H1 (cell line): ENCODE data around the gene RTP2. TPM values are rescaled to one million over a fixed set of nuclear protein-coding genes. Genes with fewer than 3 reads are reported as not detected.

Experiments
- CTCF ChIA-PET: fragments of 300-600 bp; sonication (Branson Sonifier 250); formaldehyde crosslinking; loops from one replicate; lab custom pipeline; 2021; ENCODE audit not compliant: partially characterized antibody; lab: Charles Lee
- POLR2A ChIA-PET: fragments of 300-600 bp; sonication (Branson Sonifier 250); formaldehyde crosslinking; loops from one replicate; lab custom pipeline; 2021; ENCODE audit warnings: inconsistent platforms; ENCODE audit not compliant: partially characterized antibody; lab: Charles Lee
- DNase-seq, 2 experiments: peaks; one replicate each; pipeline versions ENCODE4 v3.0.0 to v3.0.0-alpha.2; 2010 to 2022; ENCODE audit warnings: low spot score in 2 of 2, low read depth in 1 of 2, mixed read lengths in 1 of 2
- FAIRE-seq: peaks from 2 replicates; lab custom pipeline; 2011; peaks lifted over from hg19 to GRCh38; lab: Jason Lieb, UNC
- H2AFZ ChIP-seq: 2 replicates; pipeline ENCODE4 v1.8.1; 2012; ENCODE audit warnings: low read length, inconsistent platforms
- H2AK5ac ChIP-seq: 2 replicates; pipeline ENCODE4 v1.6.1; 2013; ENCODE audit warnings: low read depth, low read length
- H2BK120ac ChIP-seq: replicated peaks from 2 replicates; pipeline ENCODE3; 2013; ENCODE audit warnings: low read depth, low read length, inconsistent platforms
- H2BK12ac ChIP-seq: 2 replicates; pipeline ENCODE4 v1.6.1; 2013; ENCODE audit warnings: low read depth, low read length
- H2BK15ac ChIP-seq: 2 replicates; pipeline ENCODE4 v1.6.1; 2013; ENCODE audit warnings: low read length
- H2BK20ac ChIP-seq: 2 replicates; pipeline ENCODE4 v1.6.1; 2013; ENCODE audit warnings: low read length
- H2BK5ac ChIP-seq: 2 replicates; pipeline ENCODE4 v1.6.1; 2013; ENCODE audit warnings: low read depth, low read length
- H3K14ac ChIP-seq: 2 replicates; pipeline ENCODE4 v1.6.1; 2013; ENCODE audit warnings: inconsistent platforms; ENCODE audit not compliant: insufficient read length
- H3K18ac ChIP-seq: 2 replicates; pipeline ENCODE4 v1.6.1; 2013; ENCODE audit warnings: low read length; ENCODE audit errors: extremely low read depth
- H3K23ac ChIP-seq: 2 replicates; pipeline ENCODE4 v1.6.1; 2013; ENCODE audit warnings: inconsistent platforms; ENCODE audit not compliant: insufficient read length
- H3K23me2 ChIP-seq: 2 replicates; pipeline ENCODE4 v1.6.1; 2013; ENCODE audit warnings: low read depth, low read length
- H3K27ac ChIP-seq: 2 replicates; pipeline ENCODE4 v1.6.1; 2011; ENCODE audit warnings: low read depth, low read length, inconsistent platforms
- H3K27me3 ChIP-seq, 4 experiments: replicated peaks in 1 of 4; 1 replicate in 1 of 4; 2 replicates in 3 of 4; pipeline versions ENCODE4 v1.6.1 to v1.8.1; 2011 to 2013; ENCODE audit warnings: low read length in 3 of 4, mild to moderate bottlenecking in 3 of 4, inconsistent platforms in 2 of 4, mixed read lengths in 2 of 4, moderate library complexity in 1 of 4; ENCODE audit not compliant: control insufficient read depth in 3 of 4, insufficient read depth in 3 of 4; ENCODE audit errors: extremely low read depth in 1 of 4
- H3K36me3 ChIP-seq, 4 experiments: 2 replicates each; pipeline versions ENCODE4 v1.6.1 to v1.8.1; 2011 to 2013; ENCODE audit warnings: mild to moderate bottlenecking in 4 of 4, low read length in 3 of 4, moderate library complexity in 2 of 4, control low read depth in 1 of 4, inconsistent platforms in 1 of 4; ENCODE audit not compliant: insufficient read depth in 4 of 4, control insufficient read depth in 2 of 4
- H3K4ac ChIP-seq: replicated peaks from 2 replicates; pipeline ENCODE3; 2013; ENCODE audit warnings: low read length, low read depth, mixed read lengths, inconsistent platforms; ENCODE audit not compliant: insufficient read length
- H3K4me1 ChIP-seq, 4 experiments: replicated peaks in 1 of 4; 1 replicate in 1 of 4; 2 replicates in 3 of 4; pipeline versions ENCODE4 v1.6.1 to v1.8.1; 2011 to 2013; ENCODE audit warnings: low read length in 3 of 4, inconsistent platforms in 2 of 4, mixed read lengths in 1 of 4; ENCODE audit not compliant: insufficient read depth in 4 of 4, control insufficient read depth in 3 of 4
- H3K4me2 ChIP-seq, 2 experiments: 2 replicates each; pipeline versions ENCODE4 v1.6.1 to v1.8.1; 2011 to 2013; ENCODE audit warnings: low read depth in 2 of 2, low read length in 2 of 2, control low read depth in 1 of 2, inconsistent platforms in 1 of 2, mild to moderate bottlenecking in 1 of 2; ENCODE audit not compliant: insufficient read depth in 1 of 2
- H3K4me3 ChIP-seq, 4 experiments: fragments of 200-600, 300-600 bp in 1 of 4; sonication (generic), shearing (Covaris generic), sonication (Bioruptor Twin) in 1 of 4; 2 replicates each; pipeline versions ENCODE4 v1.5.1 to v1.8.1; 2011 to 2016; ENCODE audit warnings: low read length in 4 of 4, low read depth in 3 of 4, control low read depth in 2 of 4, inconsistent platforms in 2 of 4, mild to moderate bottlenecking in 2 of 4, mixed read lengths in 1 of 4, moderate library complexity in 1 of 4; ENCODE audit not compliant: insufficient read depth in 2 of 4; ENCODE audit errors: extremely low read depth in 1 of 4
- H3K56ac ChIP-seq: replicated peaks from 2 replicates; pipeline ENCODE3; 2013; ENCODE audit warnings: low read depth, mild to moderate bottlenecking, mixed read lengths, low read length, inconsistent platforms; ENCODE audit not compliant: insufficient read length
- H3K79me1 ChIP-seq: 2 replicates; pipeline ENCODE4 v1.6.1; 2013; ENCODE audit warnings: low read depth, low read length, control low read depth
- H3K79me2 ChIP-seq, 2 experiments: 2 replicates each; pipeline versions ENCODE4 v1.6.1 to v1.8.1; 2012 to 2013; ENCODE audit warnings: low read length in 2 of 2, mild to moderate bottlenecking in 2 of 2, inconsistent platforms in 1 of 2; ENCODE audit not compliant: insufficient read depth in 2 of 2, control insufficient read depth in 1 of 2
- H3K9ac ChIP-seq, 4 experiments: replicated peaks in 1 of 4; 1 replicate in 1 of 4; 2 replicates in 3 of 4; pipeline versions ENCODE4 v1.6.1 to v1.8.1; 2011 to 2013; ENCODE audit warnings: low read depth in 3 of 4, low read length in 3 of 4, control low read depth in 2 of 4, mild to moderate bottlenecking in 2 of 4, moderate library complexity in 2 of 4, inconsistent platforms in 1 of 4; ENCODE audit errors: extremely low read depth in 1 of 4
- H3K9me3 ChIP-seq, 2 experiments: 2 replicates each; pipeline versions ENCODE4 v1.6.1 to v1.8.1; 2012 to 2013; ENCODE audit warnings: mild to moderate bottlenecking in 2 of 2, moderate library complexity in 2 of 2, control low read depth in 1 of 2, inconsistent platforms in 1 of 2, low read depth in 1 of 2, low read length in 1 of 2, mixed read lengths in 1 of 2; ENCODE audit not compliant: insufficient read depth in 2 of 2
- H4K20me1 ChIP-seq, 2 experiments: replicated peaks in 1 of 2; 2 replicates each; pipeline versions ENCODE3 to v1.8.1; 2011 to 2013; ENCODE audit warnings: inconsistent platforms in 2 of 2, low read length in 2 of 2, mild to moderate bottlenecking in 1 of 2; ENCODE audit not compliant: insufficient read depth in 2 of 2, control insufficient read depth in 1 of 2
- H4K5ac ChIP-seq: 2 replicates; pipeline ENCODE4 v1.6.1; 2013; ENCODE audit warnings: low read length, low read depth, mixed read lengths, inconsistent platforms; ENCODE audit not compliant: insufficient read length
- H4K8ac ChIP-seq: 2 replicates; pipeline ENCODE4 v1.8.0; 2013; ENCODE audit warnings: mild to moderate bottlenecking, moderate library complexity, low read length, inconsistent platforms; ENCODE audit not compliant: insufficient read depth; ENCODE audit errors: extremely low read depth
- H4K91ac ChIP-seq: replicated peaks from 2 replicates; pipeline ENCODE3; 2013; ENCODE audit warnings: low read length, mixed read lengths, inconsistent platforms; ENCODE audit not compliant: insufficient read length
- BACH1 ChIP-seq: IDR thresholded peaks from 2 replicates; pipeline ENCODE4 v1.6.1; 2012; ENCODE audit warnings: low read length, improper control_type of control experiment
- BCL11A ChIP-seq, 2 experiments: IDR thresholded peaks; one replicate each; pipeline ENCODE4 v1.6.1; 2011; ENCODE audit warnings: low read depth in 2 of 2, low read length in 2 of 2, mild to moderate bottlenecking in 2 of 2
- CBX5 ChIP-seq: fragments of 300-800, 300-1000 bp; sonication (generic); IDR thresholded peaks from 2 replicates; pipeline ENCODE4 v1.7.1; 2016; ENCODE audit warnings: antibody characterized with exemption, low read length, low read depth
- NANOG ChIP-seq: IDR thresholded peaks from 2 replicates; pipeline ENCODE4 v1.6.1; 2011; ENCODE audit warnings: low read length, low read depth, mild to moderate bottlenecking, inconsistent platforms; ENCODE audit not compliant: insufficient read depth, poor library complexity, severe bottlenecking
- PHF8 ChIP-seq: fragments of 200-600 bp; sonication (generic); conservative IDR thresholded peaks from 2 replicates; pipeline ENCODE4 v1.7.1; 2012; ENCODE audit warnings: low read depth, mild to moderate bottlenecking, inconsistent platforms, low read length, moderate library complexity
- TEAD4 ChIP-seq: IDR thresholded peaks from 2 replicates; pipeline ENCODE4 v1.6.1; 2012; ENCODE audit warnings: low read depth, low read length, inconsistent platforms, mixed read lengths
- USF2 ChIP-seq: IDR thresholded peaks from 2 replicates; pipeline ENCODE4 v1.6.1; 2011; ENCODE audit warnings: low read length, improper control_type of control experiment
- WGBS, 2 experiments: shearing (Covaris generic) in 1 of 2; methylation state at CpG; one replicate each; pipeline versions ENCODE4 v1.1.6 to v1.1.7; 2013 to 2015; ENCODE audit warnings: low lambda C conversion rate in 2 of 2, mixed read lengths in 2 of 2, inconsistent platforms in 1 of 2, low coverage in 1 of 2, missing lambda C conversion rate in 1 of 2; ENCODE audit not compliant: insufficient replicate concordance in 2 of 2, insufficient coverage in 1 of 2, insufficient read length in 1 of 2; ENCODE audit errors: extremely low coverage in 1 of 2, missing lambda C conversion rate in 1 of 2; 5-methylcytosine and 5-hydroxymethylcytosine counted together
- polyA plus RNA-seq, 7 experiments: library from polyadenylated mRNA; depleted of rRNA in 3 of 7; stranded (reverse) in 5 of 7; unstranded in 2 of 7; fragments of >200 nt in 5 of 7; fragments of 200-250 nt in 2 of 7; gene quantifications; 1 replicate in 5 of 7; 2 replicates in 1 of 7; 4 replicates in 1 of 7; pipeline versions ENCODE4 v1.2.1 to v1.2.3, GENCODE V29; 2011 to 2013; ENCODE audit warnings: missing spikeins in 2 of 7, mixed read lengths in 2 of 7
- total RNA-seq: library from RNA; stranded (reverse); fragmentation: NEBNext Ultra II Directional; extraction: Animal tissue kit (Norgen Biotek cat#: 25700); gene quantifications from 2 replicates; pipeline ENCODE4 v1.2.1, GENCODE V29; 2021

RTP2 gene
- total and polyA plus RNA-seq, 2 of the 8 experiments (the other 6 are each of a cell fraction or from before 2014, with no cell fraction given): not detected

DNA sequence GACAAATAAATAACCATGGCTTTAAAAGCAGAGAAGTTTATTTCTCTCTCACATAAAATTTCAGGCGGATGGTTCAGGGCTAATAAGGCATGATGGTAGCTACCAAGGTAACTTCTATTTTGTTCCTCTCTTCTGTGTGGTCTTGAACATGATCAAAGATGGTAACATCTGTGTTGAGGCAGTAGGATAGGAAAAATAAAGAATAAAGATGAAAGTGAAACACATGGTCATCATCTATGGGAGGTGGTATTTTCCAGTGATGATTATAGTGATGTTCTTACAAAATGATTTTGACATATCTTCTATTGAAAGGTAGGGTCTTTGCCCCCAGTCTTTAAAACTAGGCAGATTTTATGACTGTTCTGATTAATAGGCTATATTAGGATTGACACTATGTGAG is 17.9 kb downstream of the RTP2 start:
- no peak overlapping the region for H3K4me3 ChIP-seq
- no peaks in the 10 kb centered on the region for H3K79me2 ChIP-seq
- H3K14ac ChIP-seq: no peak overlapping the region
- ChIA-PET POLR2A (no interaction called here), CTCF (interaction anchor here (1.2 to 20.1 kb wide), 2 partner anchors 357 to 461 kb away, joined by 3 to 947 read pairs; no protein-coding TSS in a partner anchor)
- no peak for TF ChIP-seq NANOG
- no peak for TF ChIP-seq BCL11A (IDR thresholded peaks at IDR 0.05; ENCODE audit: low read depth in 2 of 2, low read length in 2 of 2)
- no peak for TF ChIP-seq USF2
- no peak for TF ChIP-seq PHF8
- no peak for TF ChIP-seq BACH1
- TF ChIP-seq TEAD4: no peak
- no peak for TF ChIP-seq CBX5
- H3K4ac ChIP-seq: no peak overlapping the region
- FAIRE-seq (no peak), DNase-seq (no peak)
- H4K5ac ChIP-seq: no peak overlapping the region
- no peaks in the 10 kb centered on the region for H3K27me3 ChIP-seq
- no peak overlapping the region for H2BK15ac ChIP-seq
- H2BK20ac ChIP-seq: no peak overlapping the region
- no peak overlapping the region for H2BK5ac ChIP-seq
- no peak overlapping the region for H2BK12ac ChIP-seq
- H3K4me1 ChIP-seq: no peaks in the 10 kb centered on the region
- WGBS, 2 experiments: 95% methylated on average over 1 of the region's 1 CpG; no CpG with 5 or more reads in 1 of the 2 experiments
- H3K56ac ChIP-seq: no peak overlapping the region
- H3K79me1 ChIP-seq: no peaks in the 10 kb centered on the region
- no peak overlapping the region for H3K27ac ChIP-seq
- H4K8ac ChIP-seq: no peak overlapping the region
- H2AFZ ChIP-seq: no peak overlapping the region
- H3K4me2 ChIP-seq: no peak overlapping the region
- no peaks in the 10 kb centered on the region for H3K23me2 ChIP-seq
- H2AK5ac ChIP-seq: no peak overlapping the region
- H3K23ac ChIP-seq: no peak overlapping the region
- H3K36me3 ChIP-seq: no peaks in the 10 kb centered on the region
- no peak overlapping the region for H4K91ac ChIP-seq
- H3K18ac ChIP-seq: no peak overlapping the region
- no peaks in the 10 kb centered on the region for H4K20me1 ChIP-seq
- peaks cover 3 to 7% of the 10 kb centered on the region in 2 experiments; a peak in 3 of 4 replicates for H3K9me3 ChIP-seq
- H3K9ac ChIP-seq: no peak overlapping the region
- H2BK120ac ChIP-seq: no peak overlapping the region
